K562 (cell line): ENCODE data around the gene CILP. TPM values are rescaled to one million over a fixed set of nuclear protein-coding genes. Genes with fewer than 3 reads are reported as not detected.

Source experiments
- C11orf30 ChIP-seq: fragments of 450-650 bp; IDR thresholded peaks from 2 replicates; pipeline ENCODE4 v1.6.1; 2016; ENCODE audit warnings: low read depth, mild to moderate bottlenecking
- HNRNPLL ChIP-seq: fragments of 200-400 bp; formaldehyde crosslinking; IDR thresholded peaks from 2 replicates; pipeline ENCODE4 v1.6.1; 2017; ENCODE audit warnings: low read length, low read depth, mild to moderate bottlenecking; ENCODE audit not compliant: poor library complexity, severe bottlenecking
- L3MBTL2 ChIP-seq: fragments of 450-650 bp; IDR thresholded peaks from 2 replicates; pipeline ENCODE4 v1.6.1; 2016; ENCODE audit warnings: mild to moderate bottlenecking, moderate library complexity
- MAFG ChIP-seq: fragments of 450-650 bp; conservative IDR thresholded peaks from 2 replicates; pipeline ENCODE4 v1.6.1; 2016; ENCODE audit warnings: missing genetic modification characterization, missing compliant biosample characterization
- MBD2 ChIP-seq: sonication (generic); IDR thresholded peaks from 2 replicates; pipeline ENCODE4 v1.6.1; 2016; ENCODE audit warnings: low read depth, borderline replicate concordance
- MXI1 ChIP-seq: IDR thresholded peaks from 2 replicates; pipeline ENCODE4 v1.6.1; 2011; ENCODE audit warnings: low read depth, mild to moderate bottlenecking, improper control_type of control experiment, low read length
- NFRKB ChIP-seq: fragments of 450-650 bp; IDR thresholded peaks from 2 replicates; pipeline ENCODE4 v1.6.1; 2016; ENCODE audit warnings: low read depth
- SP2 ChIP-seq: IDR thresholded peaks from 2 replicates; pipeline ENCODE4 v1.6.1; 2011; ENCODE audit warnings: mild to moderate bottlenecking, low read depth, low read length, moderate library complexity; ENCODE audit not compliant: poor library complexity, severe bottlenecking; ENCODE audit errors: extremely low read depth
- TAL1 ChIP-seq: fragments of 450-650 bp; IDR thresholded peaks from 2 replicates; pipeline ENCODE4 v1.6.1; 2016; ENCODE audit warnings: mild to moderate bottlenecking
- ZBED1 ChIP-seq: IDR thresholded peaks from 2 replicates; pipeline ENCODE4 v1.6.1; 2014
- ZFP36 ChIP-seq: fragments of 150-350 bp; IDR thresholded peaks from 2 replicates; pipeline ENCODE4 v1.6.1; 2018; ENCODE audit warnings: low read length, low read depth; ENCODE audit not compliant: partially characterized antibody
- ZNF174 ChIP-seq: fragments of 250-450 bp; sonication (Bioruptor Pico); IDR thresholded peaks from 2 replicates; pipeline ENCODE4 v1.4.0; 2020; ENCODE audit warnings: mild to moderate bottlenecking
- ZNF263 ChIP-seq: sonication (generic); formaldehyde crosslinking; IDR thresholded peaks from 2 replicates; pipeline ENCODE4 v1.8.0; 2022; ENCODE audit warnings: mild to moderate bottlenecking, missing genetic modification reagents, borderline replicate concordance
- ZNF354B ChIP-seq: fragments of 250-450 bp; sonication (Bioruptor Pico); IDR thresholded peaks from 2 replicates; pipeline ENCODE4 v1.4.0; 2020
- ZNF551 ChIP-seq: fragments of 250-450 bp; sonication (Bioruptor Pico); IDR thresholded peaks from 2 replicates; pipeline ENCODE4 v1.5.0; 2021; ENCODE audit warnings: mild to moderate bottlenecking, moderate library complexity
- polyA plus RNA-seq, 8 experiments: library from polyadenylated mRNA; depleted of rRNA in 4 of 8; stranded (reverse) in 5 of 8; unstranded in 3 of 8; fragments of >200 nt; fragmentation: Nextera tagmentation in 2 of 8; fragmentation: Illumina TruSeq in 1 of 8; extraction: Ambion mirVana in 2 of 8; extraction: Trizol in 1 of 8; gene quantifications; 2 replicates each; pipeline versions ENCODE4 v1.2.1 to v1.2.3, GENCODE V29; 2011 to 2014; ENCODE audit warnings: inconsistent platforms in 1 of 8, missing spikeins in 1 of 8
- total RNA-seq, 7 experiments: library from RNA; depleted of rRNA in 6 of 7; stranded (reverse); fragments of >200 nt in 6 of 7; fragmentation: Illumina TruSeq in 2 of 7; extraction: Trizol in 2 of 7; gene quantifications; 2 replicates each; pipeline versions ENCODE4 v1.2.1 to v1.2.3, GENCODE V29; 2011 to 2021; ENCODE audit warnings: low replicate concordance in 1 of 7
- TF ChIP-seq, protein P1 (sequence below), 2 experiments: fragments of 450-650 bp; formaldehyde crosslinking in 1 of 2; IDR thresholded peaks; 2 replicates each; pipeline versions ENCODE4 v1.4.0 to v1.6.1; 2014 to 2020; ENCODE audit warnings: mild to moderate bottlenecking in 2 of 2, borderline replicate concordance in 1 of 2, low read depth in 1 of 2
- TF ChIP-seq, protein P2 (sequence below): sonication (generic); formaldehyde crosslinking; IDR thresholded peaks from 2 replicates; pipeline ENCODE4 v1.8.0; 2023; ENCODE audit warnings: missing genetic modification reagents, mild to moderate bottlenecking, borderline replicate concordance

CILP gene
- total and polyA plus RNA-seq, 9 of the 15 experiments (the other 6 are each of a cell fraction or from before 2014, with no cell fraction given) = 0.03 TPM; not detected in 8

DNA sequence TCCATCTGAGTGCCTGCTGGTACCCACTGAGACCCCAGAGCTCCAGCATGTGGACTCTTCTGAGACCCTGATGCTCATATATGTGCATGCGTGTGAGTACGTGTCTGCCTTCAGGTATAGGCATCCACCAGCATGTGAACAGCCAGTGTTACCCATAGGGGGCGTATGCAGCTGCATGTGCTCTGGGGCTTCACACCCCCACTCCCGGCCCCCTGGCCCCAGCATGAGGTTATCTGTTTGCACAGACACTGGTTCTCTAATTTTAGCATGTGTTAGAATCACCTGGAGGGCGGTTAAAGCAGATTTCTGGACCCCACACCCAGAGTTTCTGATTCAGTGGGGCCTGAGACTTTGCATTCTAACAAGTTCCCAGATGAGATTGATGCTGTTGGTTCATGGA lies 824 bp upstream of the CILP start (continued):
- TF ChIP-seq ZBED1 (no peak), L3MBTL2 (peak; percentile 99), ZNF354B (no peak), ZNF551 (CRISPR knock-in tag) (no peak), ZFP36 (no peak), TAL1 (peak; percentile 70), SP2 (no peak), NFRKB (no peak), MXI1 (no peak), C11orf30 (no peak), ZNF263 (CRISPR knock-in tag) (no peak), MBD2 (no peak), ZNF174 (no peak), MAFG (tag) (no peak), HNRNPLL (no peak)
- TF ChIP-seq, protein P1, sequence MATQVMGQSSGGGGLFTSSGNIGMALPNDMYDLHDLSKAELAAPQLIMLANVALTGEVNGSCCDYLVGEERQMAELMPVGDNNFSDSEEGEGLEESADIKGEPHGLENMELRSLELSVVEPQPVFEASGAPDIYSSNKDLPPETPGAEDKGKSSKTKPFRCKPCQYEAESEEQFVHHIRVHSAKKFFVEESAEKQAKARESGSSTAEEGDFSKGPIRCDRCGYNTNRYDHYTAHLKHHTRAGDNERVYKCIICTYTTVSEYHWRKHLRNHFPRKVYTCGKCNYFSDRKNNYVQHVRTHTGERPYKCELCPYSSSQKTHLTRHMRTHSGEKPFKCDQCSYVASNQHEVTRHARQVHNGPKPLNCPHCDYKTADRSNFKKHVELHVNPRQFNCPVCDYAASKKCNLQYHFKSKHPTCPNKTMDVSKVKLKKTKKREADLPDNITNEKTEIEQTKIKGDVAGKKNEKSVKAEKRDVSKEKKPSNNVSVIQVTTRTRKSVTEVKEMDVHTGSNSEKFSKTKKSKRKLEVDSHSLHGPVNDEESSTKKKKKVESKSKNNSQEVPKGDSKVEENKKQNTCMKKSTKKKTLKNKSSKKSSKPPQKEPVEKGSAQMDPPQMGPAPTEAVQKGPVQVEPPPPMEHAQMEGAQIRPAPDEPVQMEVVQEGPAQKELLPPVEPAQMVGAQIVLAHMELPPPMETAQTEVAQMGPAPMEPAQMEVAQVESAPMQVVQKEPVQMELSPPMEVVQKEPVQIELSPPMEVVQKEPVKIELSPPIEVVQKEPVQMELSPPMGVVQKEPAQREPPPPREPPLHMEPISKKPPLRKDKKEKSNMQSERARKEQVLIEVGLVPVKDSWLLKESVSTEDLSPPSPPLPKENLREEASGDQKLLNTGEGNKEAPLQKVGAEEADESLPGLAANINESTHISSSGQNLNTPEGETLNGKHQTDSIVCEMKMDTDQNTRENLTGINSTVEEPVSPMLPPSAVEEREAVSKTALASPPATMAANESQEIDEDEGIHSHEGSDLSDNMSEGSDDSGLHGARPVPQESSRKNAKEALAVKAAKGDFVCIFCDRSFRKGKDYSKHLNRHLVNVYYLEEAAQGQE (IDR thresholded peaks at IDR 0.05; ENCODE audit: borderline replicate concordance) = peak; percentile 73; the same call in 1 of the 2 replicates
- TF ChIP-seq, protein P1 (CRISPR knock-in tag; IDR thresholded peaks at IDR 0.05; ENCODE audit: low read depth) = no peak
- TF ChIP-seq, protein P2, sequence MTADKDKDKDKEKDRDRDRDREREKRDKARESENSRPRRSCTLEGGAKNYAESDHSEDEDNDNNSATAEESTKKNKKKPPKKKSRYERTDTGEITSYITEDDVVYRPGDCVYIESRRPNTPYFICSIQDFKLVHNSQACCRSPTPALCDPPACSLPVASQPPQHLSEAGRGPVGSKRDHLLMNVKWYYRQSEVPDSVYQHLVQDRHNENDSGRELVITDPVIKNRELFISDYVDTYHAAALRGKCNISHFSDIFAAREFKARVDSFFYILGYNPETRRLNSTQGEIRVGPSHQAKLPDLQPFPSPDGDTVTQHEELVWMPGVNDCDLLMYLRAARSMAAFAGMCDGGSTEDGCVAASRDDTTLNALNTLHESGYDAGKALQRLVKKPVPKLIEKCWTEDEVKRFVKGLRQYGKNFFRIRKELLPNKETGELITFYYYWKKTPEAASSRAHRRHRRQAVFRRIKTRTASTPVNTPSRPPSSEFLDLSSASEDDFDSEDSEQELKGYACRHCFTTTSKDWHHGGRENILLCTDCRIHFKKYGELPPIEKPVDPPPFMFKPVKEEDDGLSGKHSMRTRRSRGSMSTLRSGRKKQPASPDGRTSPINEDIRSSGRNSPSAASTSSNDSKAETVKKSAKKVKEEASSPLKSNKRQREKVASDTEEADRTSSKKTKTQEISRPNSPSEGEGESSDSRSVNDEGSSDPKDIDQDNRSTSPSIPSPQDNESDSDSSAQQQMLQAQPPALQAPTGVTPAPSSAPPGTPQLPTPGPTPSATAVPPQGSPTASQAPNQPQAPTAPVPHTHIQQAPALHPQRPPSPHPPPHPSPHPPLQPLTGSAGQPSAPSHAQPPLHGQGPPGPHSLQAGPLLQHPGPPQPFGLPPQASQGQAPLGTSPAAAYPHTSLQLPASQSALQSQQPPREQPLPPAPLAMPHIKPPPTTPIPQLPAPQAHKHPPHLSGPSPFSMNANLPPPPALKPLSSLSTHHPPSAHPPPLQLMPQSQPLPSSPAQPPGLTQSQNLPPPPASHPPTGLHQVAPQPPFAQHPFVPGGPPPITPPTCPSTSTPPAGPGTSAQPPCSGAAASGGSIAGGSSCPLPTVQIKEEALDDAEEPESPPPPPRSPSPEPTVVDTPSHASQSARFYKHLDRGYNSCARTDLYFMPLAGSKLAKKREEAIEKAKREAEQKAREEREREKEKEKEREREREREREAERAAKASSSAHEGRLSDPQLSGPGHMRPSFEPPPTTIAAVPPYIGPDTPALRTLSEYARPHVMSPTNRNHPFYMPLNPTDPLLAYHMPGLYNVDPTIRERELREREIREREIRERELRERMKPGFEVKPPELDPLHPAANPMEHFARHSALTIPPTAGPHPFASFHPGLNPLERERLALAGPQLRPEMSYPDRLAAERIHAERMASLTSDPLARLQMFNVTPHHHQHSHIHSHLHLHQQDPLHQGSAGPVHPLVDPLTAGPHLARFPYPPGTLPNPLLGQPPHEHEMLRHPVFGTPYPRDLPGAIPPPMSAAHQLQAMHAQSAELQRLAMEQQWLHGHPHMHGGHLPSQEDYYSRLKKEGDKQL = no peak
